HG03196 (cell line): ENCODE results near the gene SPPL3.
"Not testable (repeated sequence)": the region's sequence is repeated elsewhere in the genome, so short reads cannot be mapped to it uniquely, and the experiment has no call there.

Experiments used
- ATAC-seq: cut with Tn5 transposase; IDR thresholded peaks from one replicate; pipeline ENCODE4 v1.9.1; 2021; ENCODE audit not compliant: unreplicated experiment

The SPPL3 gene

GRCh38 chr12:120904197-120904773 lies at the start of gene SPPL3:
SPPL3 (minus strand) TSS chr12:120904358; CDS start chr12:120903867, 491 bp downstream.
- ATAC-seq, result peak; percentile 67

GRCh38 chr12:120950807-120951206 lies 46.6 kb upstream of the SPPL3 start:
- no peak for ATAC-seq

DNA sequence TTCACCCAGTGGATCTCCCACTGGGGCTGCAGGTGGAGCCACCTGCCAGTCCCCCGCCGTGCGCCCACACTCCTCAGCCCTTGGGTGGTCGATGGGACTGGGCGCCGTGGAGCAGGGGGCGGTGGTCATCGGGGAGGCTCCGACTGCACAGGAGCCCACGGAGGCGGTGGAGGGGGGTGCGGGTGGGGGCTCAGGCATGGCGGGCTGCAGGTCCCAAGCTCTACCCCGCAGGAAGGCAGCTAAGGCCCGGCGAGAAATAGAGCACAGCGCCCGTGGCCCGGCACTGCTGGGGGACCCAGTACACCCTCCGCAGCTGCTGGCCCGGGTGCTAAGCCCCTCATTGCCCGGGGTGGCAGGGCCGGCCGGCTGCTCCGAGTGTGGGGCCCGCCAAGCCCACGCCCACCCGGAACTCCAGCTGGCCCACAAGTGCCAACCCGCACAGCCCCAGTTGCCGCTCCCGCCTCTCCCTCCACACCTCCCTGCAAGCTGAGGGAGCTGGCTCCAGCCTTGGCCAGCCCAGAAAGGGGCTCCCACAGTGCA lies 46.2 kb upstream of the SPPL3 start:
- ATAC-seq, result not testable (repeated sequence)

- not testable (repeated sequence) for ATAC-seq
Measured at GRCh38 chr12:120945516-120945915, 41.4 kb upstream of the SPPL3 start.

- no peak for ATAC-seq
Measured at GRCh38 chr12:120944645-120945217, 40.6 kb upstream of the SPPL3 start.

GRCh38 chr12:120943482-120943881 lies 39.3 kb upstream of the SPPL3 start:
- ATAC-seq, result no peak

DNA sequence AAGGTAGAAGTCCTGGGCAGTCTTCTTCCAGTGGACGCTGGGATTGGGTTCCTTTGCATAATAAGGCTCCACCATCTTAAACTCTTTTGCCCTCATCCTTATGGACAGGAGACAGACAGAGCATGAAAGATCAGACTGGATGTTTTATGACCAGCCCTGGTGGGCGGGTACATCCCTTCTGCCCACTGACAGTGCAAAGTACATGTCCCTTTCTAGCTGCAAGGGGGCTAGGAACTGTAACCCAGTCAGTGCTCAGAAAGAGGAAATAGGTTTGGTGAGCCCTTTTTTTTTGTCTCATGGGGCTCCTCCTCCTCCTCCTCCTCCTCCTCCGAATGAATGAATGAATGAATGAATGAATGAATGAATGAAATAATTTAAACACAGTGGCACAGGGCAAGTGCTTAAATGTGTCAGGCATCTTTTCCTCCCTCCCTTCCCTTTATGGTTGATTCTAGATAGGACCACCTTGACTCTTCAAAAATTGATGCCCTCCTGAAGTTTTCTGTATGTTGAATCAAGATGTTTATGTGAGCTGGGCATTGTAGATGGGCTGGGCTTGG lies 37.8 kb upstream of the SPPL3 start:
- no peak for ATAC-seq

DNA sequence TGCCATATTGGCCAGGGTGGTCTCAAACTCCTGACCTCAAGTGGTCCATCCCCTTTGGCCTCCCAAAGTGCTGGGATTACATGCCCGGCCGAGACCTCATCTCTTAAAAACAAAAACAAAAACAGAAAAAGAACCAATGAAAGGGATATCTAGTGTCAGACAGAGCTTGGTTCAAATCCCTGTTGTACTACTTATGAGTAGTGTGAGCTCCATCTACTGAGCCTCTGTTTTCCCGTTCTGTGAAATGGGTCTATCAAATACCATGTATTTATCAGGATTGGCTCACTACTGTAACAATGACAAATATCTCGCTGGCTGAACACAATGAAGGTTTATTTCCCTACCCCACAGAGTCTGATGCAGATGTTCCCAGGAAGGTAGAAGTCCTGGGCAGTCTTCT lies 37.3 kb upstream of the SPPL3 start:
- ATAC-seq, result no peak

- ATAC-seq, result no peak
Measured at GRCh38 chr12:120940799-120941198, 36.6 kb upstream of the SPPL3 start.

DNA sequence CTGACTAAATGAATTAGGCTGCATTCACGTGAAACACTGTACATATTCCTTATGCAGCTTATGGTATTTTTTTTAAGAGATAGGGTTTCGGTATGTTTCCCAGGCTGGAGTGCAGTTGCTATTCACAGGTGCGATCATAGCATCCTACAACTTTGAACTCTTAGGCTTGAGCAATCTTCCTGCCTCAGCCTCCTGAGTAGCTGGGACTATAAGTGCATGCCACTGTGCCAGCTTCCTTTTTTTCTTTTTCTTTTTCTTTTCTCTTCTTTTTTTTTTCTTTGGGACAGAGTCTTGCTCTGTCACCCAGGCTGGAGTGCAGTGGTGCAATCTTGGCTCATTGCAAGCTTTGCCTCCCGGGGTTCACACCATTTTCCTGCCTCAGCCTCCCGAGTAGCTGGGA lies 35.8 kb upstream of the SPPL3 start:
- ATAC-seq, result no peak

GRCh38 chr12:120939523-120939922 lies 35.4 kb upstream of the SPPL3 start:
- ATAC-seq, result no peak

DNA sequence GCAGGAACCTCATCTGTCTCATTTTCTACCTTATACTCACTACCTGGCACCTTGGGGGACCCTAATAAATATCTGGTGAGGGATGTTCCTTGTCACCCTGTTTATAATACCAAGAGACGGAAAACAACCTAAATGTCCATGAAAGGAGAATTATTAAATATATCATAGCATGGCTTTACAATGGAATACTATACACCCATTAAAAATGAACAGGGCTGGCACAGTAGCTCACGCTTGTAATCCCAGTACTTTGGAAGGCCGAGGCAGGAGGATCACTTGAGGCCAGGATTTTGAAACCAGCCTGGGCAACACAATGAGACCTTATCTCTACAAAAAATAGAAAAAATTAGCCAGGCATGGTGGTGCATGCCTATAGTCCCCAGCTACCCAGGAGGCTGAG lies 34.3 kb upstream of the SPPL3 start:
- ATAC-seq, result no peak

GRCh38 chr12:120936197-120936596 lies 32.0 kb upstream of the SPPL3 start:
- ATAC-seq, result no peak

DNA sequence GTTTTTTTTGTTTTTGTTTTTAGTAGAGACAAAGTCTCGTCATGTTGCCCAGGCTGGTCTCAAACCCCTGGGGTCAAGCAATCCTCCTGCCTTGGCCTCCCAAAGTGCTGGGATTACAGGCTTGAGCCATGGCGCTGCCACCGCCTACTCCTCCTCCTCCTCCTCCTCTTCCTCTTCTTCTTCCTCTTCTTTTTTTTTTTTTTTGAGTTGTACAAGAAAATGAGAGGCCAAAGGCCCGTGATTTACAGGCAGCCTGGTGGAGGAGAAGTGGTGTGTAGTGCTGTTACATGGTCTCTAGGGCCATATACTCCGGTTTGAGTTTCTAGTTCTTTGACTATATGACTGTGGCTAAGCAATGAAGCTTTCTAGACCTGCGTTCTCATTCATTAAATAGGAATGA lies 29.6 kb upstream of the SPPL3 start:
- no peak for ATAC-seq

DNA sequence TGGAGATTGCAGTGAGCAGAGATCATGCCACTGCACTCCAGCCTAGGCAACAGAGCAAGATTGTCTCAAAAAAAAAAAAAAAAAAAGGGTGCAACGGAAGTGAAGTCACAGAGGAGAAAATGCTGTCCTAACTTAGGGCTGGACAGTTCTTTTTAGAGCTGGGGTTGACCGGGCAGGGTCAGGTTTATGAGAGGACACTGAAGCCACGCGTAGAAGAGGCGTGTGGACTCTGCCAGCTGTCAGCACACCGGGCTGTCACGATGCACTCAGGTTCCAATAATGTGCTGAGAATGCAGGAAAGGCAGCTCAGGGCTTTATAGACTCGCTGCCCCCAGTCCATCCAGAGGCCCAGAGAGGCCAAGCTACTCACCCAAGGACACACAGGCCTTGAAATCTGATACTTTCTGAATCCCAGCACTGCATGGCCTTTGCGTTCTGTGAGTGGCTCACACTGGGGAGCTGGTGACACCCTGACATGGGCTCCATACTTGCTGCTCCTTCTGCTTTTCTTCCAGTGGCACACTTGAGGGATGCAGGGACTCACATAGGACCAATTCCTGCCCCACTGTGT lies 28.9 kb upstream of the SPPL3 start:
- no peak for ATAC-seq

DNA sequence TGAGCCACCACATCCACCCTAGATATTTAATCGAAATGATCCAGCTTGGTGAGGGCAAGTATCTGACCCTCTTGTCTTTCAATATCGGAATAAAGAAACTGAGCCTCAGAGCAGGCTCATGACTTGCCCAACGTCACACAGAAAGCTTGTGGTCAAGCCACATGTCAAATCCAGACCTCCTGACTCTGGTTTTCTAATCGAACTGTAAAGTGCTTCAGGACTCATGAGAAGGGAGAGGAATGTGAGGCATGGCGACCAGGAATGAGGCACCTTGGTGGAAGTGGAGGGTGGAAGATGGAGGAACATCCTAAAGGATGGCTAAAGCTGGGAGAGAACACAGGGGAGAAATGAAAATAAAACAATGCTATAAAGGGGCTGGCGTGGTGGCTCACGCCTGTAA lies 27.9 kb upstream of the SPPL3 start:
- ATAC-seq, result no peak

- no peak for ATAC-seq
Measured at GRCh38 chr12:120930032-120930431, 25.9 kb upstream of the SPPL3 start.

GRCh38 chr12:120928864-120929652 lies 24.9 kb upstream of the SPPL3 start:
- no peak for ATAC-seq

DNA sequence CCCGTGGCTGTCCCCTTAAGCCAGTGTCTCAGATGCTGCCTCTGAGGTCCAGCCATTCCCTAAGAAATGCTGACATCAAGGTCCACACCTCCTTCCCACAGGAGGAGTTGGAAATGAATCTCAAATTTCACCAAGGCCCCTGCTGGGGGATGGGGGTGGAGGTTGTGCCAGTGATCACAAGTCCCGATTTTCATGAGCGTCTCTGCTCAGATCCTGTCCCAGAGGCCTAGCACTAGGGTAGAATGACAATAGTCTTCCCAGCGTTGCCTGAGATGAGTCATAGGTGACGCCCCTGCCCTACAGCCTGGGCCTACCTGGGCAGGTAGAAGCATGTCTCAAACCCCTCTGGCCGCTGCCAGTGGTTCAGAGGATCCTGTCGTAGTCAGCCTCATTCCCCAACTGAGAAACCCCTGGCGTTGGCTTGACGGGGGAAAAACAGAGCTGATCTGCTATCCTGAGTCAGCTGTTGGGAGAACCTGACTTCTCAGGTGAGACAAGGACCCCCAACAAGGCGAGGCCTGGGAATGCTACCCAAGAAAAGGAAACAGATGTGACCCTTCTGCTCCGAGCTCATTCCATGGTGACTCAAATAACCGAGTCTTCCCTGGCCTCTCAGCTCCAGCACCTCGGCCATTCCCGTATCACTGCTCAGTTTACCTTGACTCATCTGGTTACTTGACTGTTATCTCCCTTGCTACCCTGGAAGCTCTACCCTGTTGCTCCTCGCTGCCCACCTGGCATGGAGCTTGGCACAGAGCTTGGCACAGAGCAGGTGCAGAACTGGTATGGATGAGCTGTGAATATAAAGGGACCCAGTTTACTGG lies 21.8 kb upstream of the SPPL3 start:
- no peak for ATAC-seq

- no peak for ATAC-seq
Measured at GRCh38 chr12:120922279-120922678, 18.1 kb upstream of the SPPL3 start.

GRCh38 chr12:120921637-120922036 lies 17.5 kb upstream of the SPPL3 start:
- ATAC-seq, result no peak
